ENCODE results near the gene PRM3.
A peak's percentile ranks its signal among the peaks of the same experiment; 100 is the strongest.
"Not testable (repeated sequence)": the region's sequence is repeated elsewhere in the genome, so short reads cannot be mapped to it uniquely, and the experiment has no call there.

PRM3 gene

GRCh38 chr16:11303405-11304138, 30.1 kb upstream of the PRM3 start:
- no peak for DNase-seq

- DNase-seq = no peak
Measured at GRCh38 chr16:11302977-11303376, 29.5 kb upstream of the PRM3 start.

- no peak for DNase-seq
Measured at GRCh38 chr16:11301645-11302501, 28.4 kb upstream of the PRM3 start.

- DNase-seq = no peak
Measured at GRCh38 chr16:11300560-11300892, 27.1 kb upstream of the PRM3 start.

GRCh38 chr16:11299865-11300559, 26.6 kb upstream of the PRM3 start:
- no peak for DNase-seq

GRCh38 chr16:11298950-11299547, 25.6 kb upstream of the PRM3 start:
- not testable (repeated sequence) for DNase-seq

GRCh38 chr16:11298143-11298900, 24.9 kb upstream of the PRM3 start:
- DNase-seq = no peak

GRCh38 chr16:11297492-11298142, 24.2 kb upstream of the PRM3 start:
- DNase-seq = peak; percentile 82

GRCh38 chr16:11296706-11297491, 23.5 kb upstream of the PRM3 start:
- DNase-seq = no peak

- no peak for DNase-seq
Measured at GRCh38 chr16:11296351-11296705, 22.9 kb upstream of the PRM3 start.

GRCh38 chr16:11295672-11296071, 22.2 kb upstream of the PRM3 start:
- DNase-seq = no peak

GRCh38 chr16:11292076-11292748, 18.8 kb upstream of the PRM3 start:
- no peak for DNase-seq

- DNase-seq = no peak
Measured at GRCh38 chr16:11291091-11291703, 17.8 kb upstream of the PRM3 start.

- DNase-seq = no peak
Measured at GRCh38 chr16:11290102-11290893, 16.9 kb upstream of the PRM3 start.

GRCh38 chr16:11289696-11290095, 16.3 kb upstream of the PRM3 start:
- peak; percentile 37 for DNase-seq

- DNase-seq = no peak
Measured at GRCh38 chr16:11289202-11289601, 15.8 kb upstream of the PRM3 start.

- no peak for DNase-seq
Measured at GRCh38 chr16:11285842-11286241, 12.4 kb upstream of the PRM3 start.

GRCh38 chr16:11283820-11284248, 10.4 kb upstream of the PRM3 start:
- DNase-seq = peak; percentile 52
